ENCODE data around the gene NODAL.
A peak's percentile ranks its signal among the peaks of the same experiment; 100 is the strongest.

DNA sequence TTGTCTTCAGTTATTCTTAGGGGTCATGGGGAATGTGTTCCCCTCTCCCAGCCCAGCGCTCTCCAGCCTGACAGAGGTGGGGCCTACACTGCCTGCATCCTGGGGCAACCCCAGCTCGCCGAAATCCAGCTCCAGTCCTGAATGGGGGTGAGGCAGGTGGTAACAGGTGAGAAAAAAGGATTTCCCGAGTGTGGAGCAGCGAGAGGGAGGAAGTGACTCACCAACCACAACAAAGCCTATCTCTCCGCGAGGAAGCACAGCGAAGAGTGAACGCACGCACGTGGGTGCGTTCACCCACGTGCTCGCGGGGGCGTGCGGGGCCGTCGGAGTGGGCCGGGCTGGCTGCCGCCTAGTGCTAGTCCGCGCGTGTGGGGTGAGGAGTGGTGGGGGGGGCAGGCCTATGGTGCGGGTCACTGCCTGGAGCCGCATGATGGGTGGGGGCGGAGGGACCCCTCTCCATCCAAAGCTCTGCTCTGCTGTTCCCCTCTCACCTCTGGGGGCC, 36.2 kb upstream of the NODAL start:
- TF ChIP-seq JUNB (IDR thresholded peaks at IDR 0.05) = no peak
- TF ChIP-seq, protein P1, sequence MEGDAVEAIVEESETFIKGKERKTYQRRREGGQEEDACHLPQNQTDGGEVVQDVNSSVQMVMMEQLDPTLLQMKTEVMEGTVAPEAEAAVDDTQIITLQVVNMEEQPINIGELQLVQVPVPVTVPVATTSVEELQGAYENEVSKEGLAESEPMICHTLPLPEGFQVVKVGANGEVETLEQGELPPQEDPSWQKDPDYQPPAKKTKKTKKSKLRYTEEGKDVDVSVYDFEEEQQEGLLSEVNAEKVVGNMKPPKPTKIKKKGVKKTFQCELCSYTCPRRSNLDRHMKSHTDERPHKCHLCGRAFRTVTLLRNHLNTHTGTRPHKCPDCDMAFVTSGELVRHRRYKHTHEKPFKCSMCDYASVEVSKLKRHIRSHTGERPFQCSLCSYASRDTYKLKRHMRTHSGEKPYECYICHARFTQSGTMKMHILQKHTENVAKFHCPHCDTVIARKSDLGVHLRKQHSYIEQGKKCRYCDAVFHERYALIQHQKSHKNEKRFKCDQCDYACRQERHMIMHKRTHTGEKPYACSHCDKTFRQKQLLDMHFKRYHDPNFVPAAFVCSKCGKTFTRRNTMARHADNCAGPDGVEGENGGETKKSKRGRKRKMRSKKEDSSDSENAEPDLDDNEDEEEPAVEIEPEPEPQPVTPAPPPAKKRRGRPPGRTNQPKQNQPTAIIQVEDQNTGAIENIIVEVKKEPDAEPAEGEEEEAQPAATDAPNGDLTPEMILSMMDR (IDR thresholded peaks at IDR 0.05) = no peak
- no peak for TF ChIP-seq POLR2A (IDR thresholded peaks at IDR 0.05; ENCODE audit: low read length)
- no peak for TF ChIP-seq EHF (CRISPR knock-in tag; IDR thresholded peaks at IDR 0.05)
- TF ChIP-seq, protein P2, sequence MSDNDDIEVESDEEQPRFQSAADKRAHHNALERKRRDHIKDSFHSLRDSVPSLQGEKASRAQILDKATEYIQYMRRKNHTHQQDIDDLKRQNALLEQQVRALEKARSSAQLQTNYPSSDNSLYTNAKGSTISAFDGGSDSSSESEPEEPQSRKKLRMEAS (IDR thresholded peaks at IDR 0.05) = peak; percentile 81
- TF ChIP-seq NR3C1 (IDR thresholded peaks at IDR 0.05) = no peak
- TF ChIP-seq RNF2 (IDR thresholded peaks at IDR 0.05; ENCODE audit: borderline replicate concordance, low read depth) = no peak
- no peak for TF ChIP-seq RCOR1 (IDR thresholded peaks at IDR 0.05; ENCODE audit: low read depth, low read length)
- TF ChIP-seq EP300 (IDR thresholded peaks at IDR 0.05) = no peak
- no peak for TF ChIP-seq CEBPB (IDR thresholded peaks at IDR 0.05)
- no peak for TF ChIP-seq BHLHE40 (IDR thresholded peaks at IDR 0.05; ENCODE audit: low read depth, low read length)
- no peak for TF ChIP-seq MAFK (IDR thresholded peaks at IDR 0.05; ENCODE audit: partially characterized antibody)

All from A549 (cell line).